ENCODE measurements around the gene TIMM9. TPM values are rescaled to one million over a fixed set of nuclear protein-coding genes. Genes with fewer than 3 reads are reported as not detected.
"Not testable (repeated sequence)": the region's sequence is repeated elsewhere in the genome, so short reads cannot be mapped to it uniquely, and the experiment has no call there.

Gene TIMM9
- total and polyA plus RNA-seq, 2 donors (not counting 1 experiment from before 2014, with no cell fraction given), result 20.1 to 36.2 TPM

DNA sequence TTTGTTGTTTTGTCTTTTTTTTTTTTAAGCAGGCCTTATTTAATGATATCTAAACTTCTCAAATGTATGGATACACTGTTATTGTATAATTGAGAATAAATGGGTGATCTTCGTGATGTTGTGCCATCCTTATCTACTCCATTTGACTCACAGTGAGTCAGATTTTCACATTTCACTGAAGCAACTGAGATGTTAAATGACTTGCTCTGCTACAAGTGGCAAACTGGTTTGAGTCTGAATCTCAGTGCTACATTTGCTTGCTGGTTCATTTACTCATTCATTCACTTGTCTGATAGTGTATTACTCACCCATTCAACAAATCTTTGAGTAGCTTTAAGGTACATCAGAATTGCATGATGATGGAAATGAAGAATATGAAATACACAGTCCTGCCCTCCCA is 2.8 kb upstream of the TIMM9 start:
- no peaks in the 10 kb centered on the region for H4K20me1 ChIP-seq (ENCODE audit: control insufficient read depth, extremely low read depth, insufficient read depth, low read length)
- H3K36me3 ChIP-seq (ENCODE audit: control insufficient read depth, insufficient read depth, low read length), result no peaks in the 10 kb centered on the region
- no peak overlapping the region for H3K27ac ChIP-seq (ENCODE audit: insufficient read depth, low read length)
- peak overlapping the region; percentile 9 for H3K4me2 ChIP-seq (ENCODE audit: extremely low read depth, insufficient read depth, low read length)
- TF ChIP-seq, protein P1, sequence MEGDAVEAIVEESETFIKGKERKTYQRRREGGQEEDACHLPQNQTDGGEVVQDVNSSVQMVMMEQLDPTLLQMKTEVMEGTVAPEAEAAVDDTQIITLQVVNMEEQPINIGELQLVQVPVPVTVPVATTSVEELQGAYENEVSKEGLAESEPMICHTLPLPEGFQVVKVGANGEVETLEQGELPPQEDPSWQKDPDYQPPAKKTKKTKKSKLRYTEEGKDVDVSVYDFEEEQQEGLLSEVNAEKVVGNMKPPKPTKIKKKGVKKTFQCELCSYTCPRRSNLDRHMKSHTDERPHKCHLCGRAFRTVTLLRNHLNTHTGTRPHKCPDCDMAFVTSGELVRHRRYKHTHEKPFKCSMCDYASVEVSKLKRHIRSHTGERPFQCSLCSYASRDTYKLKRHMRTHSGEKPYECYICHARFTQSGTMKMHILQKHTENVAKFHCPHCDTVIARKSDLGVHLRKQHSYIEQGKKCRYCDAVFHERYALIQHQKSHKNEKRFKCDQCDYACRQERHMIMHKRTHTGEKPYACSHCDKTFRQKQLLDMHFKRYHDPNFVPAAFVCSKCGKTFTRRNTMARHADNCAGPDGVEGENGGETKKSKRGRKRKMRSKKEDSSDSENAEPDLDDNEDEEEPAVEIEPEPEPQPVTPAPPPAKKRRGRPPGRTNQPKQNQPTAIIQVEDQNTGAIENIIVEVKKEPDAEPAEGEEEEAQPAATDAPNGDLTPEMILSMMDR (conservative IDR thresholded peaks at IDR 0.05 in 1 of 2, IDR thresholded peaks at IDR 0.05 in 1 of 2; ENCODE audit: low read depth in 1 of 2, low read length in 2 of 2), result no peak
- TF ChIP-seq EZH2 (IDR thresholded peaks at IDR 0.05; ENCODE audit: low read length, missing control alignments), result no peak
- no peaks in the 10 kb centered on the region for H3K27me3 ChIP-seq (ENCODE audit: control insufficient read depth, insufficient read depth, low read length)
- H3K9me3 ChIP-seq (ENCODE audit: control insufficient read depth, insufficient read depth, low read depth, low read length), result no peaks in the 10 kb centered on the region
- H2AFZ ChIP-seq (ENCODE audit: low read length), result no peak overlapping the region
- H3K4me3 ChIP-seq (replicated peaks in 1 of 4; ENCODE audit: control extremely low read depth in 1 of 4, insufficient read depth in 1 of 4, low read depth in 3 of 4, low read length in 4 of 4), result no peak overlapping the region
- DNase-seq (ENCODE audit: low read depth in 2 of 2), result peak; percentile 46 to 75
- H3K4me1 ChIP-seq (ENCODE audit: control insufficient read depth, extremely low read depth, insufficient read depth, low read length), result no peaks in the 10 kb centered on the region
- H3K9ac ChIP-seq (ENCODE audit: insufficient read depth, low read length), result no peak overlapping the region
- H3K79me2 ChIP-seq (ENCODE audit: control insufficient read depth, insufficient read depth, low read length), result peaks cover 30% of the 10 kb centered on the region

DNA sequence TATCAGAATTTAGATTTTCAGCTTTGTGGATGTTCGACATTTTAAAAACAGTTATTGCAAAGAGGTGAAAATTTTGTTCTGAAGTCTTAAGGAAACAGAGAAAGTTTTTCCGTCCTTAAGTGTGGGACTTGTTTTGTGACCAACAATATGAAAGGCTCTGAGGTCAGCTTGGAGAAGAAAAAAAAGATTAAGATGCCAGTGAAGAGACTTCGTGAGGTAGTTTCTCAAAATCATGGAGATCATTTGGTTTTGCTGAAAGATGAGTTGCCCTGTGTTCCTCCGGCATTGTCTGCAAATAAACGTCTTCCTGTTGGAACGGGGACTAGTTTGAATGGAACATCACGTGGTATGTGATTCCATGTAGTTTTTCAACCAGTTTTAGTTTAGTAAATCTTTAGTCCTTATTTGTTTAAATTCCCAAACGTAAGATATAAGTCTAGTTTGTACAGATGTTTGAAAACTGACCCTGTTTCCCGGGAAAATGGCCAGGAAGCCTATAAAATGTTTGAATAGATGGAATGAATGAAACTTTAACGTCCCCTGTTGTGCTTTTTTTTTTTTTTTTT is 870 bp upstream of the TIMM9 start:
- Histone ChIP-seq H3K9me3 (ENCODE audit: control insufficient read depth, insufficient read depth, low read depth, low read length) (no peaks in the 10 kb centered on the region), H3K4me1 (ENCODE audit: control insufficient read depth, extremely low read depth, insufficient read depth, low read length) (no peaks in the 10 kb centered on the region), H3K79me2 (ENCODE audit: control insufficient read depth, insufficient read depth, low read length) (peaks cover 33% of the 10 kb centered on the region), H4K20me1 (ENCODE audit: control insufficient read depth, extremely low read depth, insufficient read depth, low read length) (no peaks in the 10 kb centered on the region), H3K27ac (ENCODE audit: insufficient read depth, low read length) (peak overlapping the region; percentile 99), H3K4me3 (replicated peaks in 1 of 4; ENCODE audit: control extremely low read depth in 1 of 4, insufficient read depth in 1 of 4, low read depth in 3 of 4, low read length in 4 of 4) (peak overlapping the region; percentile 77 to 97 (median 95)), H2AFZ (ENCODE audit: low read length) (peak overlapping the region; percentile 44), H3K9ac (ENCODE audit: insufficient read depth, low read length) (peak overlapping the region; percentile 90), H3K4me2 (ENCODE audit: extremely low read depth, insufficient read depth, low read length) (peak overlapping the region; percentile 59), H3K27me3 (ENCODE audit: control insufficient read depth, insufficient read depth, low read length) (no peaks in the 10 kb centered on the region), H3K36me3 (ENCODE audit: control insufficient read depth, insufficient read depth, low read length) (no peaks in the 10 kb centered on the region)
- TF ChIP-seq, protein P1 (conservative IDR thresholded peaks at IDR 0.05 in 1 of 2, IDR thresholded peaks at IDR 0.05 in 1 of 2; ENCODE audit: low read depth in 1 of 2, low read length in 2 of 2), result no peak
- no peak for TF ChIP-seq EZH2 (IDR thresholded peaks at IDR 0.05; ENCODE audit: low read length, missing control alignments)
- peak; percentile 62 to 67 for DNase-seq (ENCODE audit: low read depth in 2 of 2)

GRCh38 chr14:58426670-58427280 is 556 bp downstream of the TIMM9 start:
- H3K36me3 ChIP-seq (ENCODE audit: control insufficient read depth, insufficient read depth, low read length), result no peaks in the 10 kb centered on the region
- H3K27ac ChIP-seq (ENCODE audit: insufficient read depth, low read length), result peak overlapping the region; percentile 99
- TF ChIP-seq, protein P1 (conservative IDR thresholded peaks at IDR 0.05 in 1 of 2, IDR thresholded peaks at IDR 0.05 in 1 of 2; ENCODE audit: low read depth in 1 of 2, low read length in 2 of 2), result no peak
- TF ChIP-seq EZH2 (IDR thresholded peaks at IDR 0.05; ENCODE audit: low read length, missing control alignments), result no peak
- peaks cover 33% of the 10 kb centered on the region for H3K79me2 ChIP-seq (ENCODE audit: control insufficient read depth, insufficient read depth, low read length)
- H3K9ac ChIP-seq (ENCODE audit: insufficient read depth, low read length), result peak overlapping the region; percentile 90
- H2AFZ ChIP-seq (ENCODE audit: low read length), result peak overlapping the region; percentile 100
- H4K20me1 ChIP-seq (ENCODE audit: control insufficient read depth, extremely low read depth, insufficient read depth, low read length), result no peaks in the 10 kb centered on the region
- H3K4me3 ChIP-seq (replicated peaks in 1 of 4; ENCODE audit: control extremely low read depth in 1 of 4, insufficient read depth in 1 of 4, low read depth in 3 of 4, low read length in 4 of 4), result peak overlapping the region; percentile 77 to 97 (median 95)
- no peaks in the 10 kb centered on the region for H3K27me3 ChIP-seq (ENCODE audit: control insufficient read depth, insufficient read depth, low read length)
- peak overlapping the region; percentile 83 for H3K4me2 ChIP-seq (ENCODE audit: extremely low read depth, insufficient read depth, low read length)
- DNase-seq (ENCODE audit: low read depth in 2 of 2), result peak; percentile 69 to 84
- H3K4me1 ChIP-seq (ENCODE audit: control insufficient read depth, extremely low read depth, insufficient read depth, low read length), result no peaks in the 10 kb centered on the region
- no peaks in the 10 kb centered on the region for H3K9me3 ChIP-seq (ENCODE audit: control insufficient read depth, insufficient read depth, low read depth, low read length)

GRCh38 chr14:58416934-58417333 is 10.4 kb downstream of the TIMM9 start:
- not testable (repeated sequence) for H3K9me3 ChIP-seq (ENCODE audit: control insufficient read depth, insufficient read depth, low read depth, low read length); H3K27me3 ChIP-seq (ENCODE audit: control insufficient read depth, insufficient read depth, low read length); H3K4me1 ChIP-seq (ENCODE audit: control insufficient read depth, extremely low read depth, insufficient read depth, low read length); H3K79me2 ChIP-seq (ENCODE audit: control insufficient read depth, insufficient read depth, low read length); H3K36me3 ChIP-seq (ENCODE audit: control insufficient read depth, insufficient read depth, low read length); H4K20me1 ChIP-seq (ENCODE audit: control insufficient read depth, extremely low read depth, insufficient read depth, low read length); H2AFZ ChIP-seq (ENCODE audit: low read length); DNase-seq (ENCODE audit: low read depth in 2 of 2); H3K4me3 ChIP-seq (replicated peaks in 1 of 4; ENCODE audit: control extremely low read depth in 1 of 4, insufficient read depth in 1 of 4, low read depth in 3 of 4, low read length in 4 of 4); H3K27ac ChIP-seq (ENCODE audit: insufficient read depth, low read length); H3K4me2 ChIP-seq (ENCODE audit: extremely low read depth, insufficient read depth, low read length); H3K9ac ChIP-seq (ENCODE audit: insufficient read depth, low read length)
